ENCODE data around the gene LGI4. TPM values are rescaled to one million over a fixed set of nuclear protein-coding genes. Genes with fewer than 3 reads are reported as not detected.

Gene LGI4
- total and polyA plus RNA-seq, 11 donors = 2.2 to 15.1 (median 6.0) TPM

DNA sequence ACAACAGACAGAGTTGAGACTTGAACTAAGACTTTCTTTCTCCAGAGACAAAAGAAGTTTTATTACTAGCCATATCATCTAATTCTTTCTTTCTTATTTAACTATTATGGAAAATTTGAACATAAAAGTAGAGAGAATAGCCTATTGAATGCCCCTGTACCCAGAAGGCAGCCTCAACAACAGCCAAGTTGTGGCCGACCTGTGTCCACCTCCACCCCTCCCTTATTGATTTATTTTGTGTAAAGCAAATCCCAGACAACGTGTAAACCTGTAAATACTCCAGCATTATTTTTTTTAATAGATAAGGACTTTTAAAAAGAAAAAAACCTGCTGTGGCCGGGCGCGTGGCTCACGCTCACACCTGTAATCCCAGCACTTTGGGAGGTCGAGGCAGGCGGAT lies 45.3 kb downstream of the LGI4 start:
- DNase-seq (no peak), ATAC-seq (no peak)
- Histone ChIP-seq H3K27me3 (peaks cover 0 to 26% (median 7%) of the 10 kb centered on the region in 9 donors), H3K27ac (no peak overlapping the region), H3K9me3 (no peaks in the 10 kb centered on the region), H3K4me3 (no peak overlapping the region), H3K4me1 (peaks cover 0 to 9% (median 4%) of the 10 kb centered on the region in 12 donors), H3K36me3 (no peaks in the 10 kb centered on the region)
- intact Hi-C loops (cut with DNase I) = no loop called here
- no peak for TF ChIP-seq POLR2A (IDR thresholded peaks at IDR 0.05)
- TF ChIP-seq, protein P1, sequence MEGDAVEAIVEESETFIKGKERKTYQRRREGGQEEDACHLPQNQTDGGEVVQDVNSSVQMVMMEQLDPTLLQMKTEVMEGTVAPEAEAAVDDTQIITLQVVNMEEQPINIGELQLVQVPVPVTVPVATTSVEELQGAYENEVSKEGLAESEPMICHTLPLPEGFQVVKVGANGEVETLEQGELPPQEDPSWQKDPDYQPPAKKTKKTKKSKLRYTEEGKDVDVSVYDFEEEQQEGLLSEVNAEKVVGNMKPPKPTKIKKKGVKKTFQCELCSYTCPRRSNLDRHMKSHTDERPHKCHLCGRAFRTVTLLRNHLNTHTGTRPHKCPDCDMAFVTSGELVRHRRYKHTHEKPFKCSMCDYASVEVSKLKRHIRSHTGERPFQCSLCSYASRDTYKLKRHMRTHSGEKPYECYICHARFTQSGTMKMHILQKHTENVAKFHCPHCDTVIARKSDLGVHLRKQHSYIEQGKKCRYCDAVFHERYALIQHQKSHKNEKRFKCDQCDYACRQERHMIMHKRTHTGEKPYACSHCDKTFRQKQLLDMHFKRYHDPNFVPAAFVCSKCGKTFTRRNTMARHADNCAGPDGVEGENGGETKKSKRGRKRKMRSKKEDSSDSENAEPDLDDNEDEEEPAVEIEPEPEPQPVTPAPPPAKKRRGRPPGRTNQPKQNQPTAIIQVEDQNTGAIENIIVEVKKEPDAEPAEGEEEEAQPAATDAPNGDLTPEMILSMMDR (IDR thresholded peaks at IDR 0.05) = no peak
- WGBS, 4 donors = 84 to 89% (median 86%) methylated on average over 8 of the region's 8 CpGs

GRCh38 chr19:35088131-35088913 lies 46.5 kb downstream of the LGI4 start:
- ATAC-seq (no peak), DNase-seq (no peak)
- Histone ChIP-seq H3K27ac (no peak overlapping the region), H3K4me1 (peaks cover 0 to 9% (median 4%) of the 10 kb centered on the region in 12 donors), H3K27me3 (peaks cover 0 to 26% (median 7%) of the 10 kb centered on the region in 9 donors), H3K4me3 (no peak overlapping the region), H3K36me3 (no peaks in the 10 kb centered on the region), H3K9me3 (no peaks in the 10 kb centered on the region)
- intact Hi-C loops (cut with DNase I) = no loop called here
- TF ChIP-seq, protein P1 (IDR thresholded peaks at IDR 0.05) = no peak
- TF ChIP-seq POLR2A (IDR thresholded peaks at IDR 0.05) = no peak
- 72 to 76% (median 75%) methylated on average over 8 of the region's 8 CpGs for WGBS, 4 donors

DNA sequence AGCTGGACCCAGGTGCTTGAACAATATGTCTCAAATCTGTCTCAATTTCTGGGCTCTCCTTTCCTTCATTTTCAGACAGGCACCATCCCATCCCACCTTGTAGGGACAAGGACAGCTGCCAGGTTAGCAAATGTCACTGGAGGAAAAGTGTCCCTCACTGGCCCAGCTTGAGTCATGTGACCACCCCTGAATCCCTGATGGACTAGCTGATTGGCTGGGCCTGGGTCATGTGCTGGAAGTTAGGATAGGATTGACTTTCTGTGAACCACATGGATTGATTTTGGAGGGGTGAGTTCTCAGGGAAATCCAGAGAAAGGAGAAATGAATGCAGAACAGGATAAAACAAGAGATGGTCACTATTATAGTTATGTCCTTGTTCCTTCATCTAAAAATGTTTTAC lies 47.5 kb downstream of the LGI4 start:
- no peak for DNase-seq
- ATAC-seq = no peak
- Histone ChIP-seq H3K4me1 (peaks cover 0 to 9% (median 4%) of the 10 kb centered on the region in 12 donors), H3K9me3 (no peaks in the 10 kb centered on the region), H3K27ac (no peak overlapping the region), H3K4me3 (no peak overlapping the region), H3K27me3 (peaks cover 0 to 24% (median 7%) of the 10 kb centered on the region in 9 donors), H3K36me3 (no peaks in the 10 kb centered on the region)
- intact Hi-C loops (cut with DNase I) = no loop called here
- TF ChIP-seq POLR2A (IDR thresholded peaks at IDR 0.05) = no peak
- TF ChIP-seq, protein P1 (IDR thresholded peaks at IDR 0.05) = no peak

DNA sequence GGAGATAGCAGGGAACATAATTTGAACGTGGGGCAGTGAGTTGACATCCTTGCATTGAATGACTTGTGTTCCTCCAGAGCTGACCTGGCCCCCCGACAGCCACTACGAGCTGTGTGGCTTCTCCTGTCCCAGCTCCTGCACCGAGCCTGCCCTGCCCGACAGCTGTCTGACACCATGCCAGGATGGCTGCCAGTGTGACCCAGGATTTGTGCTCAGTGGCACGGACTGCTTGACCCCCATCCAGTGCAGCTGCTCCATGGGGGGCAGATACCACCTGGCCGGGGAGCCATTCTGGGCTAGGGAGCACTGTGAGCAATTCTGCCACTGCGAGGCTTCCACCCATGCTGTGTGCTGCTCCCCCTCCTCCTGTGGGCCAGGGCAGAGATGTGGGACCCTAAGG lies 48.4 kb downstream of the LGI4 start:
- no peak for DNase-seq
- ATAC-seq = no peak
- Histone ChIP-seq H3K27me3 (peaks cover 0 to 15% (median 7%) of the 10 kb centered on the region in 9 donors), H3K4me3 (no peak overlapping the region), H3K36me3 (no peaks in the 10 kb centered on the region), H3K27ac (no peak overlapping the region), H3K4me1 (peaks cover 0 to 9% (median 4%) of the 10 kb centered on the region in 12 donors), H3K9me3 (no peaks in the 10 kb centered on the region)
- WGBS, 4 donors = 73 to 87% (median 81%) methylated on average over 7 to 8 of the region's 8 CpGs
- intact Hi-C loops (cut with DNase I) = no loop called here
- TF ChIP-seq POLR2A (IDR thresholded peaks at IDR 0.05) = no peak
- TF ChIP-seq, protein P1 (IDR thresholded peaks at IDR 0.05) = no peak
